Heart left ventricle (tissue), 13 donors: Measurements from ENCODE around the gene CCSER1.

Experiments
- POLR2A ChIP-seq, 2 donors: fragments of 450-650 bp; IDR thresholded peaks; one replicate each; pipeline ENCODE4 v1.6.1; 2017; ENCODE audit warnings: antibody characterized with exemption in 2 of 2, mild to moderate bottlenecking in 2 of 2, moderate library complexity in 2 of 2
- TF ChIP-seq, protein P1 (sequence below), 12 donors: fragments of 200-600 bp; sonication (generic) in 4 of 12; IDR thresholded peaks; one replicate each; pipeline versions ENCODE4 v1.5.0 to v1.8.0; 2018 to 2022; ENCODE audit warnings: antibody characterized with exemption in 12 of 12, mild to moderate bottlenecking in 5 of 12
- donor health status: ischemic (EF 13 %, LVEDD 7.1; RV severe dilation, severe dysfunction).
- donor health status: DM: no; HTN: yes; CAD: no.
- donor health status: DM: no; HTN: no; CAD: no.
- donor health status: ischemic (EF 25% LVEDD 6.9; RV normal size, moderate dysfunction).
- donor health status: ischemic (EF 25% LVEDD 5.7; RV mildly dilated, moderate dysfunction).
- donor health status: ischemic (EF 35%, LVEDD 5.7; RV mildly dilated, moderate dysfunction).
- donor health status: nonischemic (EF 11% LVEDD 7.7; RV severe dilation, severe dysfunction).
- donor health status: DM: yes; HTN: yes; CAD: no.
- donor health status: PGD.
- donor health status: ischemic (EF 29% LVEDD 5.4; RV normal size, mild dysfunction).
- donor health status: nonischemic (EF 23%, LVEDD 6.1; RV moderate dilation, normal function).

DNA sequence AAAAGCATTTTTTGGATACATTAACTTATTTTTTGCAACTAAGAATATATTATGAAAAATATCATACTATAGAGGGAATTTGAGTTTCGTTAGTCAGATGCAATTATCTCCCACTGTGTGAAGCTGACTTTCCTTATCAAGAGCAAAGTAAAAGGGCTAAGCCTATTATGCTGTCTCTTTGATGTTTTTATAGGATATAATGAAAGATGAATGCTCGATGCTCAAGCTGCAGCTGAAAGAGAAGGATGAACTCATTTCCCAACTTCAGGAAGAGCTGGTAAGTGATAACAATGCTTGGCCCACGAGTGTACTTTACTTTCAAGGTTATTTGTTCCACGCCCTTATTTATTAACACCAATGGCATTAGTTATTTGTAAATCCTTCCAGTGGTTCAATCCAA, 688.4 kb downstream of the CCSER1 start:
- TF ChIP-seq, protein P1, sequence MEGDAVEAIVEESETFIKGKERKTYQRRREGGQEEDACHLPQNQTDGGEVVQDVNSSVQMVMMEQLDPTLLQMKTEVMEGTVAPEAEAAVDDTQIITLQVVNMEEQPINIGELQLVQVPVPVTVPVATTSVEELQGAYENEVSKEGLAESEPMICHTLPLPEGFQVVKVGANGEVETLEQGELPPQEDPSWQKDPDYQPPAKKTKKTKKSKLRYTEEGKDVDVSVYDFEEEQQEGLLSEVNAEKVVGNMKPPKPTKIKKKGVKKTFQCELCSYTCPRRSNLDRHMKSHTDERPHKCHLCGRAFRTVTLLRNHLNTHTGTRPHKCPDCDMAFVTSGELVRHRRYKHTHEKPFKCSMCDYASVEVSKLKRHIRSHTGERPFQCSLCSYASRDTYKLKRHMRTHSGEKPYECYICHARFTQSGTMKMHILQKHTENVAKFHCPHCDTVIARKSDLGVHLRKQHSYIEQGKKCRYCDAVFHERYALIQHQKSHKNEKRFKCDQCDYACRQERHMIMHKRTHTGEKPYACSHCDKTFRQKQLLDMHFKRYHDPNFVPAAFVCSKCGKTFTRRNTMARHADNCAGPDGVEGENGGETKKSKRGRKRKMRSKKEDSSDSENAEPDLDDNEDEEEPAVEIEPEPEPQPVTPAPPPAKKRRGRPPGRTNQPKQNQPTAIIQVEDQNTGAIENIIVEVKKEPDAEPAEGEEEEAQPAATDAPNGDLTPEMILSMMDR (IDR thresholded peaks at IDR 0.05): no peak
- no peak for TF ChIP-seq POLR2A (IDR thresholded peaks at IDR 0.05)
